HG03354 (cell line): ENCODE measurements around the gene JARID2.

Source experiments
- ATAC-seq: cut with Tn5 transposase; IDR thresholded peaks from one replicate; pipeline ENCODE4 v1.9.1; 2021; ENCODE audit warnings: mild to moderate bottlenecking; ENCODE audit not compliant: unreplicated experiment, poor library complexity, severe bottlenecking

The JARID2 gene

GRCh38 chr6:15386110-15386755 is 140.4 kb downstream of the JARID2 start:
- no peak for ATAC-seq

- no peak for ATAC-seq
These were observed 140.9 kb downstream of the JARID2 start for GRCh38 chr6:15386756-15387112.

- ATAC-seq, result no peak
These were observed 141.2 kb downstream of the JARID2 start for GRCh38 chr6:15387118-15387517.

- no peak for ATAC-seq
These were observed 143.4 kb downstream of the JARID2 start for GRCh38 chr6:15389084-15389764.

GRCh38 chr6:15389765-15390723 is 144.2 kb downstream of the JARID2 start:
- no peak for ATAC-seq

- ATAC-seq, result no peak
These were observed 145.6 kb downstream of the JARID2 start for GRCh38 chr6:15391500-15391899.

GRCh38 chr6:15392182-15392581 is 146.3 kb downstream of the JARID2 start:
- ATAC-seq, result no peak

GRCh38 chr6:15393605-15394004 is 147.7 kb downstream of the JARID2 start:
- no peak for ATAC-seq

- ATAC-seq, result no peak
These were observed 149.2 kb downstream of the JARID2 start for GRCh38 chr6:15395087-15395486.

GRCh38 chr6:15396808-15397207 is 150.9 kb downstream of the JARID2 start:
- no peak for ATAC-seq

GRCh38 chr6:15398633-15399275 is 152.9 kb downstream of the JARID2 start:
- ATAC-seq, result peak; percentile 71

GRCh38 chr6:15399641-15400470 is 154.0 kb downstream of the JARID2 start:
- ATAC-seq, result no peak

GRCh38 chr6:15400572-15401004 is 154.7 kb downstream of the JARID2 start:
- ATAC-seq, result no peak

GRCh38 chr6:15401120-15401519 is 155.3 kb downstream of the JARID2 start:
- ATAC-seq, result no peak

- ATAC-seq, result no peak
These were observed 155.9 kb downstream of the JARID2 start for GRCh38 chr6:15401769-15402250.

- ATAC-seq, result no peak
These were observed 156.7 kb downstream of the JARID2 start for GRCh38 chr6:15402406-15403045.

- no peak for ATAC-seq
These were observed 157.4 kb downstream of the JARID2 start for GRCh38 chr6:15403094-15403755.

GRCh38 chr6:15404685-15404980 is 158.8 kb downstream of the JARID2 start:
- no peak for ATAC-seq
